DND-41 (cell line): ENCODE data around the gene POFUT1.

ENCODE experiments used
- EZH2 ChIP-seq: IDR thresholded peaks from 3 replicates; pipeline ENCODE4 v1.6.1; 2012; ENCODE audit warnings: borderline replicate concordance, low read depth, mild to moderate bottlenecking, moderate library complexity, low read length, inconsistent platforms; ENCODE audit not compliant: severe bottlenecking
- TF ChIP-seq, protein P1 (sequence below): IDR thresholded peaks from 2 replicates; pipeline ENCODE4 v1.5.1; 2012; ENCODE audit warnings: borderline replicate concordance, low read length, moderate library complexity, mild to moderate bottlenecking; ENCODE audit not compliant: poor library complexity, severe bottlenecking; ENCODE audit errors: extremely low read depth

DNA sequence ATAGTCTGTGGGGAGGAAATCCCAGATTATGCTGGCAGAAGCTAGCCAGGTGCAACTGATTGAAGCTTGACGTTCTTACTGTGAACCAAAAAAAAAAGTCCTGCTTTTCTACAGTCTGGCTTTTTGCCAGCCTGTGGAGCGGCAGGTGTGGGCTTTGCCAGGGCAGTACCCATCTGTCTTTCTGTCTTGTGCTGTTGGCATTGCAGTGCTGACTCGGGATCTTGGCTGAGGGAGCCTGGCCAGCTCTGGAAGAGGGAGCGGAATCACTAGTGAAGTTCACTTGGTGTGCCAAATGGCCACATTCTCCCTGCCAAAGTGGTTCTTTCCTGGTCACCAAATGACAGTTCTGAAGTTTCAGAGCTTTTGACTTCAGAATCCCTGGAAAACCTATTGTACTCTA, 74.8 kb downstream of the POFUT1 start:
- TF ChIP-seq, protein P1, sequence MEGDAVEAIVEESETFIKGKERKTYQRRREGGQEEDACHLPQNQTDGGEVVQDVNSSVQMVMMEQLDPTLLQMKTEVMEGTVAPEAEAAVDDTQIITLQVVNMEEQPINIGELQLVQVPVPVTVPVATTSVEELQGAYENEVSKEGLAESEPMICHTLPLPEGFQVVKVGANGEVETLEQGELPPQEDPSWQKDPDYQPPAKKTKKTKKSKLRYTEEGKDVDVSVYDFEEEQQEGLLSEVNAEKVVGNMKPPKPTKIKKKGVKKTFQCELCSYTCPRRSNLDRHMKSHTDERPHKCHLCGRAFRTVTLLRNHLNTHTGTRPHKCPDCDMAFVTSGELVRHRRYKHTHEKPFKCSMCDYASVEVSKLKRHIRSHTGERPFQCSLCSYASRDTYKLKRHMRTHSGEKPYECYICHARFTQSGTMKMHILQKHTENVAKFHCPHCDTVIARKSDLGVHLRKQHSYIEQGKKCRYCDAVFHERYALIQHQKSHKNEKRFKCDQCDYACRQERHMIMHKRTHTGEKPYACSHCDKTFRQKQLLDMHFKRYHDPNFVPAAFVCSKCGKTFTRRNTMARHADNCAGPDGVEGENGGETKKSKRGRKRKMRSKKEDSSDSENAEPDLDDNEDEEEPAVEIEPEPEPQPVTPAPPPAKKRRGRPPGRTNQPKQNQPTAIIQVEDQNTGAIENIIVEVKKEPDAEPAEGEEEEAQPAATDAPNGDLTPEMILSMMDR: no peak
- TF ChIP-seq EZH2: no peak
